HG03571 (cell line): ENCODE measurements around the gene KBTBD2.
"Not testable (repeated sequence)": the region's sequence is repeated elsewhere in the genome, so short reads cannot be mapped to it uniquely, and the experiment has no call there.

ENCODE experiments used
- ATAC-seq: cut with Tn5 transposase; IDR thresholded peaks from one replicate; pipeline ENCODE4 v1.9.1; 2021; ENCODE audit not compliant: unreplicated experiment

The KBTBD2 gene

GRCh38 chr7:32857063-32857462 is 34.5 kb downstream of the KBTBD2 start:
- ATAC-seq, result not testable (repeated sequence)

- ATAC-seq, result not testable (repeated sequence)
These were observed 35.5 kb downstream of the KBTBD2 start for GRCh38 chr7:32855837-32856775.

DNA sequence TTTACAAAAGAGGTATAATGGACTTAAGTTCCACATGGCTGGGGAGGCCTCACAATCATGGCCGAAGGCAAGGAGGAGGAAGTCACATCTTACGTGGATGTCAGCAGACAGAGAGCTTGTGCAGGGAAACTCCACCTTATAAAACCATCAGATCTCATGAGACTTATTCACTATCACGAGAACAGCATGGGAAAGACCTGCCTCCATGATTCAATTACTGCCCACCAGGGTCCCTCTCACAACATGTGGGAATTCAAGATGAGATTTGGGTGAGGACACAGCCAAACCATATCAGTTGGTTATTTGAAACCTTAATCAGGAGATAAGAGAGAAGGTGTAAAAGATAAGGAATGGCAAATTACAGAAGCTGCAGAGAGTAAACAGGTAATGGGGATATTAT is 40.9 kb downstream of the KBTBD2 start:
- ATAC-seq, result not testable (repeated sequence)

- ATAC-seq, result not testable (repeated sequence)
These were observed 42.9 kb downstream of the KBTBD2 start for GRCh38 chr7:32848655-32849054.

GRCh38 chr7:32846630-32847225 is 44.8 kb downstream of the KBTBD2 start:
- peak; percentile 99 for ATAC-seq

- ATAC-seq, result not testable (repeated sequence)
These were observed 46.8 kb downstream of the KBTBD2 start for GRCh38 chr7:32844748-32845147.

DNA sequence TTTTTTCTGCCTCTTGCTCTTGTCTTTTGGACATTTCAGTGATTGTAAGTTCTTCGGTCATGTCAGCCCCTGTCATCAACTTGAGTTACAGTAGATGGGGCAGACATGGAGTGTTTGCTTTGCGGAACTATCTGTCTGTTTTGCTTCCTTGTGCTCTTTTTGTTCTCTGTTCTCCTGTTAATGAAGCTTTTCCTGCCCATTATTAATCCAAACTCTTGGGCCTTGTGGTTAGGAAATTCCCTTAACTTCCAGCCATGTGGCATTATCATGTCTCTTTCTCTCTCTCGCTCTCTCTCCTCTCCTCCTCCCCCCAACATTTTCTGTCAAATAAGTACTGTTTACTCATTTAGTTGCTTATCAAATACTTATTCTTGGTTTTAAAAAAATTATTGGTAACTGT is 47.8 kb downstream of the KBTBD2 start:
- ATAC-seq, result not testable (repeated sequence)

DNA sequence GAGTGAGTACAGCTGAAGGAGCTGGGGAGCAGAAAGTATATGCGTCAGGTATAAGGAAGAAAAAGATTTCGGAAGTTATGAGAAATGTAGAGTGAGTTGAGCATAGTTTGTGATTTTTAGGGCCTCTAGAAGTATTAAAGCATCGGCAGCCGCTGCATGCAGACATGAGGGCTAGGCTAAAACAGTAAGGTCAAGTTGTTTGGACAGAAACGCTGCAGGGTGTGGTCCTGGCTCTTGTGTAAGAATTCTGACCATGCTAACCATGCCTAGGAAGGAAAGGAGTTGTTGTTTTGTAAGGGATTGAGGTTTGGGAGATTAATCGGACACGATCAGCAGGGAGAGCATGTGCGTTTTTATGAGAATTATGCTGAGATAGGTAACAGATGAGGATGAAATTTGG is 51.7 kb downstream of the KBTBD2 start:
- not testable (repeated sequence) for ATAC-seq

DNA sequence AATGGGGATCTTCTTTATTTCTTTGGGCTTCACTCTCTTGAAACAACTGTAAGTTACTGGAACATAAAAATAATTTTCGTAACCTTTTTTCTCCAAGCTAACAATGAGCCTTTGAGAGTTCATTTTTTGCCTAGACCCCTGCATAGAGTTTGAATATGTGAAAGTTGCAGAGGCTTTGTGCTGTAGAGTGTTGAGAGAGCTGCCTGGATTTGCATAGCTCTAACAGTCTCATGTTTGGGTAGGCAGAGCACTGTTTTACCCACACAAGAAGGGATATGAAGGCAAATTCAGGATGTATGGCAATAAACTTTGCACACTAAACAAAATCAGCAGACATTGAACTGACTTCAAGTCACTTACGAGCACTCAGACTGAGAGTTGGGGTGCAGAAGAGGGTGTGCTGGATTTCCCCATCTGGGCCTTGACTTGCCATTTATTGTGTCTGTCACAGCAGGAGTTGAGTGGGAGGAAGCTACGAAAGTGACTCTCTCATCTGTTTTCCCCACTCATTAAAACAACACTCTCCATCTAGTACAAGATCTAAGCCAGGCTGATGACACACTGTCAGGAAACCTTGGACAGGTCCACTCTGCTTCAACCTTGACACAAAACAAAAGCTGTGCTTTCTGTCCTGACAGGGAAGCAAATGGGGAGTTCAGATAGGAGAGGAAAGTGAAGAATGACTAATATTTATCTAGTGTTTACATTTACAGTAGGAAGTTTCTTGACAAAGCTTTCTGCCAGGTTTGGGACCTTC is 62.4 kb downstream of the KBTBD2 start:
- not testable (repeated sequence) for ATAC-seq
